ENCODE results near the gene DMAP1.

Gene DMAP1

GRCh38 chr1:44220755-44221154 lies 7.5 kb downstream of the DMAP1 start:
- TF ChIP-seq, protein P1, sequence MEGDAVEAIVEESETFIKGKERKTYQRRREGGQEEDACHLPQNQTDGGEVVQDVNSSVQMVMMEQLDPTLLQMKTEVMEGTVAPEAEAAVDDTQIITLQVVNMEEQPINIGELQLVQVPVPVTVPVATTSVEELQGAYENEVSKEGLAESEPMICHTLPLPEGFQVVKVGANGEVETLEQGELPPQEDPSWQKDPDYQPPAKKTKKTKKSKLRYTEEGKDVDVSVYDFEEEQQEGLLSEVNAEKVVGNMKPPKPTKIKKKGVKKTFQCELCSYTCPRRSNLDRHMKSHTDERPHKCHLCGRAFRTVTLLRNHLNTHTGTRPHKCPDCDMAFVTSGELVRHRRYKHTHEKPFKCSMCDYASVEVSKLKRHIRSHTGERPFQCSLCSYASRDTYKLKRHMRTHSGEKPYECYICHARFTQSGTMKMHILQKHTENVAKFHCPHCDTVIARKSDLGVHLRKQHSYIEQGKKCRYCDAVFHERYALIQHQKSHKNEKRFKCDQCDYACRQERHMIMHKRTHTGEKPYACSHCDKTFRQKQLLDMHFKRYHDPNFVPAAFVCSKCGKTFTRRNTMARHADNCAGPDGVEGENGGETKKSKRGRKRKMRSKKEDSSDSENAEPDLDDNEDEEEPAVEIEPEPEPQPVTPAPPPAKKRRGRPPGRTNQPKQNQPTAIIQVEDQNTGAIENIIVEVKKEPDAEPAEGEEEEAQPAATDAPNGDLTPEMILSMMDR (IDR thresholded peaks at IDR 0.05; ENCODE audit: low read depth, low read length, missing control alignments), result no peak
- no peak for DNase-seq (ENCODE audit: extremely low read depth, low read depth)

DNA sequence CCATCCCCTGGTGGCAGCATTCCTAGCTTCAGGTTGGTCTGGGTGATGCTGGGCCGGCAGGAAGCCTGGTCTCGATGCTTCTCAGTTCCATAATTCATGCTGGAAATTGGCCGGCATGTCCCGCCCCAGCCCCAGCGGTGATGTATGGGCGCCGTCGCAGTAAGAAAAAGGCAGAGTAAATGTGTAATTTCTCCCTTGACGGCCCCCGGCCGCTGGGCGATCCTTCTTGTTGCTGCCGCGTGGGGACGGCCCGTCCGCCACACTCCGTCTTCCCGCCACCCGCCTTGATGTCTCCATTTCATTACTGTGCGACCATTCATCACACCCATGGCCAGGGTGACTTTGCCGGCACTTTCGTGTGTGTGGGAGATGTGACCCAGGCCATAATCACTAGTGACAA lies 8.5 kb downstream of the DMAP1 start:
- DNase-seq (ENCODE audit: extremely low read depth, low read depth), result no peak
- H3K4me3 ChIP-seq (replicated peaks; ENCODE audit: low read depth, low read length), result no peak overlapping the region
- TF ChIP-seq, protein P1 (IDR thresholded peaks at IDR 0.05; ENCODE audit: low read depth, low read length, missing control alignments), result no peak

More at GRCh38 chr1:44220755-44221154, 7.5 kb downstream of the DMAP1 start:
- no peak overlapping the region for H3K4me3 ChIP-seq (replicated peaks; ENCODE audit: low read depth, low read length)

DNA sequence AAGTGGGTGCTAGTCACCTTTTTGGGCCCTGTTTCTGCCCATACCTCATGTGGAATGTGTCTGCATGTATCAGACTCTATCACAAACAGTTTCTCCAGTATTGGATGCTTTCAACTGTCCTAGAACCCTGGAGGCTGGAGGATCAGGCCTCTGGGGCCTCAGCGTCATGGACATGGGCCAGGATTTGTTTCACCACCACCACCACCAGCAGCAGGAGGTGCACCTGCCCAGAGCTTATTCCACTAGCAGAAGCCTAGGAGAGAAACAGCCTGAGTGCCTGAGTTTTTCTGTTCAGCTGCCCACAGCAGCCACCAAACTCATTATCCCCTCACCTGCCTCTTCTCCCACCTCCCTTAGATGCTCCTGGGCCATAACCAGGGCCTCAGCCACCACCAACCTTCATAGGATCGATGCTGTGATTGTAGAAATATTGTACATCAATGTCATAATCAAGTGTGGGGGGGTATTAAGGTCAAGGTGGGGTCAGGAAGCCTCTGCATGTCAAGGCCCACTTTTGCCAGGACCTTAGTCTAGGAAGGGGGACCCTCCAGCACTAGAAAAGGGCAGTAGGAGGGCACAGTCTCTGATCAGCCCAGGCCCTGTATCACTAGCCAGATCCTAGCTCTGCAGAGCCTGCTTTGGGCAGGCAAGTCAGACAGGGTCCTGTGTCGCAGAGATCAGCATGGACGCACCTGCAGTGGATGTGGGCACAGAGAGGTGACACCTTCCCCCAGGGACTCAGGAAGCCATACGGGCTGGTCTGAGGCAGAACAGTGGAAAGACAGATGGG lies 9.3 kb downstream of the DMAP1 start:
- no peak for DNase-seq (ENCODE audit: extremely low read depth, low read depth)
- no peak overlapping the region for H3K4me3 ChIP-seq (replicated peaks; ENCODE audit: low read depth, low read length)
- TF ChIP-seq, protein P1 (IDR thresholded peaks at IDR 0.05; ENCODE audit: low read depth, low read length, missing control alignments), result no peak

- no peak for DNase-seq (ENCODE audit: extremely low read depth, low read depth)
- TF ChIP-seq, protein P1 (IDR thresholded peaks at IDR 0.05; ENCODE audit: low read depth, low read length, missing control alignments), result no peak
- no peak overlapping the region for H3K4me3 ChIP-seq (replicated peaks; ENCODE audit: low read depth, low read length)
These were observed 9.9 kb downstream of the DMAP1 start for GRCh38 chr1:44223187-44223610.

- no peak for DNase-seq (ENCODE audit: extremely low read depth, low read depth)
These were observed 12.5 kb downstream of the DMAP1 start for GRCh38 chr1:44225761-44226160.

GRCh38 chr1:44227211-44227610 lies 13.9 kb downstream of the DMAP1 start:
- no peak for DNase-seq (ENCODE audit: extremely low read depth, low read depth)
- TF ChIP-seq, protein P1 (IDR thresholded peaks at IDR 0.05; ENCODE audit: low read depth, low read length, missing control alignments), result no peak
- H3K4me3 ChIP-seq (replicated peaks; ENCODE audit: low read depth, low read length), result no peak overlapping the region

More at GRCh38 chr1:44225761-44226160, 12.5 kb downstream of the DMAP1 start:
- TF ChIP-seq, protein P1 (IDR thresholded peaks at IDR 0.05; ENCODE audit: low read depth, low read length, missing control alignments), result no peak
- H3K4me3 ChIP-seq (replicated peaks; ENCODE audit: low read depth, low read length), result no peak overlapping the region

Data from HFF-Myc (cell line).